CD4-positive, alpha-beta T cell (primary cell): ENCODE results near the gene LOXL1. TPM values are rescaled to one million over a fixed set of nuclear protein-coding genes. Genes with fewer than 3 reads are reported as not detected.
"Not testable (repeated sequence)": the region's sequence is repeated elsewhere in the genome, so short reads cannot be mapped to it uniquely, and the experiment has no call there.

Source experiments
- ATAC-seq: fragments of 200-7000 bp; cut with Tn5 transposase; one replicate; pipeline ENCODE4 v1.10.0; 2022; ENCODE audit warnings: mild to moderate bottlenecking; ENCODE audit not compliant: poor library complexity
- CTCF ChIA-PET: fragments of 350-600 bp; sonication (Branson Sonifier 250); formaldehyde crosslinking; loops from one replicate; lab custom pipeline; 2021; ENCODE audit warnings: antibody characterized with exemption, inconsistent platforms; lab: Charles Lee
- POLR2A ChIA-PET: fragments of 350-600 bp; sonication (Branson Sonifier 250); formaldehyde crosslinking; loops from one replicate; lab custom pipeline; 2021; ENCODE audit warnings: antibody characterized with exemption, inconsistent platforms; lab: Charles Lee
- DNase-seq, 14 experiments: peaks; one replicate each; pipeline ENCODE4 v3.0.0-alpha.2; 2013 to 2020; ENCODE audit warnings: mixed read lengths in 2 of 14
- H3K27ac ChIP-seq, 2 donors: one replicate each; pipeline versions ENCODE4 v1.5.1 to v1.7.0; 2013; ENCODE audit warnings: low read length in 2 of 2, low read depth in 1 of 2, mild to moderate bottlenecking in 1 of 2
- H3K27me3 ChIP-seq, 2 experiments: 1 replicate in 1 of 2; 2 replicates in 1 of 2; pipeline versions ENCODE4 v1.6.1 to v1.7.0; 2013; ENCODE audit warnings: low read length in 2 of 2, control low read depth in 1 of 2, mild to moderate bottlenecking in 1 of 2, moderate library complexity in 1 of 2; ENCODE audit not compliant: insufficient read depth in 2 of 2, control insufficient read depth in 1 of 2
- H3K36me3 ChIP-seq: one replicate; pipeline ENCODE4 v1.6.1; 2013; ENCODE audit warnings: low read length, control low read depth; ENCODE audit not compliant: insufficient read depth
- H3K4me1 ChIP-seq: one replicate; pipeline ENCODE4 v1.6.1; 2013; ENCODE audit warnings: low read length, control low read depth; ENCODE audit not compliant: insufficient read depth
- H3K4me3 ChIP-seq: one replicate; pipeline ENCODE4 v1.5.1; 2013; ENCODE audit warnings: mild to moderate bottlenecking, low read length, moderate library complexity
- H3K9me3 ChIP-seq, 2 experiments: 1 replicate in 1 of 2; 2 replicates in 1 of 2; pipeline versions ENCODE4 v1.6.1 to v1.7.0; 2013; ENCODE audit warnings: low read length in 2 of 2, mild to moderate bottlenecking in 2 of 2, control low read depth in 1 of 2, moderate library complexity in 1 of 2; ENCODE audit not compliant: control insufficient read depth in 1 of 2, insufficient read depth in 1 of 2
- H3K27ac Mint-ChIP-seq: one replicate; pipeline ENCODE4 v1.8.0; 2020; ENCODE audit warnings: mixed read lengths
- H3K27me3 Mint-ChIP-seq: one replicate; pipeline ENCODE4 v1.8.0; 2021; ENCODE audit warnings: mixed read lengths
- H3K36me3 Mint-ChIP-seq: one replicate; pipeline ENCODE4 v1.8.0; 2021; ENCODE audit warnings: low read depth, mixed read lengths
- H3K4me1 Mint-ChIP-seq: one replicate; pipeline ENCODE4 v1.8.0; 2021; ENCODE audit warnings: low read depth, mixed read lengths
- H3K4me3 Mint-ChIP-seq: one replicate; pipeline ENCODE4 v1.8.0; 2020; ENCODE audit warnings: mild to moderate bottlenecking, mixed read lengths
- H3K9me3 Mint-ChIP-seq: one replicate; pipeline ENCODE4 v1.8.0; 2020; ENCODE audit warnings: mixed read lengths
- intact Hi-C, 2 experiments: fragments of 100-400 bp; cut with DNase I in 1 of 2; cut with micrococcal nuclease in 1 of 2; formaldehyde crosslinking; loops; one replicate each; pipeline versions ENCODE4 v1.15.1 to v1.9.0; 2023 to 2025; cut with DNase I, micrococcal nuclease
- total RNA-seq, 174 experiments: library from RNA in 2 of 174; stranded (reverse) in 2 of 174; gene quantifications; one replicate each; pipeline ENCODE4 v1.2.3 and lab custom pipeline; 2021 to 2026
- TF ChIP-seq, protein P1 (sequence below): fragments of 200-600 bp; IDR thresholded peaks from one replicate; pipeline ENCODE4 v1.8.0; 2022; ENCODE audit warnings: antibody characterized with exemption, mild to moderate bottlenecking

Gene LOXL1
- total RNA-seq, 2 experiments from 2014 or later = 3.0 to 3.5 TPM

DNA sequence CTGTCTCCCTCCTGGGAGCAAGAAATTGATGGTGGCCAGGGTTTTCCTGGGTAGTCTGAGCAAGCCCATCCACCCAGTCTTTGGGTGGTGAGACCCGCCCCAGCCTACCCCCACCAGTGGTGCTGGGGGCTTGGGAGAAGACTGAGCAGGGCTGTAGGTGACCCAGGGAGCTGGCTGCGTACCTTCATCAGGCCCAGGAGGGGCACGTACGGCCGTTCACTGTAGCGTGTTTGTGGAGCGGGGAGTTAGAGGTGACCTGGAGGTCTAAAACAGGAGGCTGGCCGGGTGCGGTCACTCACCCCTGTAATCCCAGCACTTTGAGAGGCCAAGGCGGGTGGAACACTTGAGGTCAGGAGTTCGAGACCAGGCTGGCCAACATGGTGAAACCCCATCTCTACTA is 11.5 kb downstream of the LOXL1 start:
- H3K4me3 ChIP-seq = no peak overlapping the region
- ChIA-PET CTCF (interaction anchor here (2.2 kb wide), 1 partner anchor 10 kb away, joined by 10 read pairs; no protein-coding TSS in a partner anchor), POLR2A (no interaction called here)
- no peak overlapping the region for H3K27ac ChIP-seq
- ATAC-seq (no peak), DNase-seq (no peak)
- intact Hi-C loops = no loop called here
- no peaks in the 10 kb centered on the region for H3K36me3 ChIP-seq
- peaks cover 55% of the 10 kb centered on the region for H3K4me1 ChIP-seq
- Mint-ChIP-seq H3K4me3 (no peak overlapping the region), H3K9me3 (no peaks in the 10 kb centered on the region), H3K36me3 (no peaks in the 10 kb centered on the region), H3K27me3 (no peaks in the 10 kb centered on the region), H3K4me1 (peaks cover 21% of the 10 kb centered on the region), H3K27ac (no peak overlapping the region)
- no peaks in the 10 kb centered on the region for H3K27me3 ChIP-seq
- TF ChIP-seq, protein P1, sequence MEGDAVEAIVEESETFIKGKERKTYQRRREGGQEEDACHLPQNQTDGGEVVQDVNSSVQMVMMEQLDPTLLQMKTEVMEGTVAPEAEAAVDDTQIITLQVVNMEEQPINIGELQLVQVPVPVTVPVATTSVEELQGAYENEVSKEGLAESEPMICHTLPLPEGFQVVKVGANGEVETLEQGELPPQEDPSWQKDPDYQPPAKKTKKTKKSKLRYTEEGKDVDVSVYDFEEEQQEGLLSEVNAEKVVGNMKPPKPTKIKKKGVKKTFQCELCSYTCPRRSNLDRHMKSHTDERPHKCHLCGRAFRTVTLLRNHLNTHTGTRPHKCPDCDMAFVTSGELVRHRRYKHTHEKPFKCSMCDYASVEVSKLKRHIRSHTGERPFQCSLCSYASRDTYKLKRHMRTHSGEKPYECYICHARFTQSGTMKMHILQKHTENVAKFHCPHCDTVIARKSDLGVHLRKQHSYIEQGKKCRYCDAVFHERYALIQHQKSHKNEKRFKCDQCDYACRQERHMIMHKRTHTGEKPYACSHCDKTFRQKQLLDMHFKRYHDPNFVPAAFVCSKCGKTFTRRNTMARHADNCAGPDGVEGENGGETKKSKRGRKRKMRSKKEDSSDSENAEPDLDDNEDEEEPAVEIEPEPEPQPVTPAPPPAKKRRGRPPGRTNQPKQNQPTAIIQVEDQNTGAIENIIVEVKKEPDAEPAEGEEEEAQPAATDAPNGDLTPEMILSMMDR = no peak
- H3K9me3 ChIP-seq = no peaks in the 10 kb centered on the region

DNA sequence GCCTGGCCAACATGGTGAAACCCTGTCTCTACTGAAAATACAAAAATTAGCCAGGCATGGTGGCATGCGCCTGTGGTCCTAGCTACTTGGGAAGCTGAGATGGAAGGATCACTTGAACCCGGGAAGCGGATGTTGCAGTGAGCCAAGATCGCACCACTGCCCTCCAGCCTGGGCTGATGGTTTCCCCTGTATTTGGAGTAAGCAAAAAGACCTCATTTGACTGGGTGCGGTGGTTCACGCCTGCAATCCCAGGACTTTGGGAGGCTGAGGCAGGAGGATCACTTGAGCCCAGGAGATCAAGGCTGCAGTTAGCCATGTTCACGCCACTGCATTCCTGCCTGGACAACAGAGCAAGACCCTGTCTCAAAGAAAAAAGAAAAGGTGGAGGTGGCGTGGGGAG is 12.3 kb downstream of the LOXL1 start:
- ATAC-seq, DNase-seq, POLR2A ChIA-PET, H3K9me3 Mint-ChIP-seq, intact Hi-C loops, H3K27me3 Mint-ChIP-seq, H3K27ac ChIP-seq, H3K4me3 ChIP-seq, H3K4me3 Mint-ChIP-seq, H3K9me3 ChIP-seq, H3K27me3 ChIP-seq, H3K36me3 Mint-ChIP-seq, H3K27ac Mint-ChIP-seq, H3K36me3 ChIP-seq: not testable (repeated sequence)
- CTCF ChIA-PET = interaction anchor here (2.5 kb wide), 1 partner anchor 13 kb away, joined by 6 read pairs; no protein-coding TSS in a partner anchor
- peaks cover 23% of the 10 kb centered on the region for H3K4me1 Mint-ChIP-seq
- peaks cover 51% of the 10 kb centered on the region for H3K4me1 ChIP-seq

DNA sequence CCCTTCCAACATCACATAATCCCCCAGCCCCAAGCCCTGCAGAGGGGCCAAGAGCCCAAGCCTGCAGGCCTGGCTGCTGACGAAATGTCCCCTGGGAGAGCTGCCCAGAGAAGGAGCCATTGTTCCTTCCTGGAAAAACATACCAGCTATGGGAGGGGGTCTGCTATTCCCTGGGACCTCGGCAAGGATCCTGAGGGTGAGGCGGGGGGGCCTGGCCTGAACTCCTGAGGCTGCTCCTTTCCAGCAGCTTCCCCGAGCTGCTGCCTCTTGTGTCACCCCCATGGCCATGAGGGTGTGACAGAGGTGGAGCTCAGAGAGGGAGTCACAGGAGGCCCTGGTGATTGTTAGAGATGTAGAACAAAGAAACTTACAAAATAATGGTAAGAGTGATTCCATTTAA is 12.9 kb downstream of the LOXL1 start:
- no peaks in the 10 kb centered on the region for H3K27me3 ChIP-seq
- ChIA-PET CTCF (interaction anchor here (0.8 to 2.5 kb wide), 3 partner anchors 11 to 15 kb away, joined by 3 to 6 read pairs (median 6); no protein-coding TSS in a partner anchor), POLR2A (interaction anchor here (0.7 to 1.1 kb wide), 2 partner anchors 10 to 11 kb away, joined by 3 to 4 read pairs; no protein-coding TSS in a partner anchor)
- H3K27ac ChIP-seq = no peak overlapping the region
- Mint-ChIP-seq H3K4me3 (no peak overlapping the region), H3K27ac (no peak overlapping the region), H3K4me1 (peaks cover 23% of the 10 kb centered on the region), H3K27me3 (no peaks in the 10 kb centered on the region), H3K9me3 (no peaks in the 10 kb centered on the region), H3K36me3 (no peaks in the 10 kb centered on the region)
- H3K4me1 ChIP-seq = peaks cover 45% of the 10 kb centered on the region
- ATAC-seq (no peak), DNase-seq (no peak)
- H3K36me3 ChIP-seq = no peaks in the 10 kb centered on the region
- intact Hi-C loops = no loop called here
- H3K9me3 ChIP-seq = no peaks in the 10 kb centered on the region
- no peak overlapping the region for H3K4me3 ChIP-seq
- TF ChIP-seq, protein P1 = no peak
